OCI-LY1 (cell line): ENCODE results near the gene CYGB.

Source experiments
- EZH2 ChIP-seq: fragments of 200-600 bp; sonication (generic), shearing (Covaris generic); IDR thresholded peaks from 2 replicates; pipeline ENCODE4 v1.8.0; 2017; ENCODE audit warnings: borderline replicate concordance, mixed run types, mild to moderate bottlenecking, antibody characterized with exemption, low read length, moderate library complexity, mixed read lengths
- TF ChIP-seq, protein P1 (sequence below): fragments of 200-600 bp; sonication (generic), shearing (Covaris generic); IDR thresholded peaks from 2 replicates; pipeline ENCODE4 v1.5.1; 2017; ENCODE audit warnings: mild to moderate bottlenecking, antibody characterized with exemption, low read length, moderate library complexity, mixed read lengths

- TF ChIP-seq, protein P1, sequence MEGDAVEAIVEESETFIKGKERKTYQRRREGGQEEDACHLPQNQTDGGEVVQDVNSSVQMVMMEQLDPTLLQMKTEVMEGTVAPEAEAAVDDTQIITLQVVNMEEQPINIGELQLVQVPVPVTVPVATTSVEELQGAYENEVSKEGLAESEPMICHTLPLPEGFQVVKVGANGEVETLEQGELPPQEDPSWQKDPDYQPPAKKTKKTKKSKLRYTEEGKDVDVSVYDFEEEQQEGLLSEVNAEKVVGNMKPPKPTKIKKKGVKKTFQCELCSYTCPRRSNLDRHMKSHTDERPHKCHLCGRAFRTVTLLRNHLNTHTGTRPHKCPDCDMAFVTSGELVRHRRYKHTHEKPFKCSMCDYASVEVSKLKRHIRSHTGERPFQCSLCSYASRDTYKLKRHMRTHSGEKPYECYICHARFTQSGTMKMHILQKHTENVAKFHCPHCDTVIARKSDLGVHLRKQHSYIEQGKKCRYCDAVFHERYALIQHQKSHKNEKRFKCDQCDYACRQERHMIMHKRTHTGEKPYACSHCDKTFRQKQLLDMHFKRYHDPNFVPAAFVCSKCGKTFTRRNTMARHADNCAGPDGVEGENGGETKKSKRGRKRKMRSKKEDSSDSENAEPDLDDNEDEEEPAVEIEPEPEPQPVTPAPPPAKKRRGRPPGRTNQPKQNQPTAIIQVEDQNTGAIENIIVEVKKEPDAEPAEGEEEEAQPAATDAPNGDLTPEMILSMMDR: no peak
- no peak for TF ChIP-seq EZH2
Measured at GRCh38 chr17:76550712-76551615, 13.5 kb upstream of the CYGB start.
